Uterus (tissue), 2 donors: ENCODE results near the gene ZNF644.

ENCODE experiments used
- CTCF ChIP-seq, 4 experiments: fragments of 200-600 bp in 2 of 4; fragments of 450-650 bp in 2 of 4; sonication (generic) in 2 of 4; IDR thresholded peaks; one replicate each; pipeline ENCODE4 v1.5.1; 2016 to 2019; ENCODE audit warnings: antibody characterized with exemption in 4 of 4, mild to moderate bottlenecking in 2 of 4, moderate library complexity in 1 of 4
- POLR2A ChIP-seq, 2 donors: fragments of 450-650 bp; IDR thresholded peaks; one replicate each; pipeline ENCODE4 v1.6.1; 2016; ENCODE audit warnings: antibody characterized with exemption in 2 of 2, mild to moderate bottlenecking in 1 of 2, moderate library complexity in 1 of 2

- TF ChIP-seq CTCF (IDR thresholded peaks at IDR 0.05) (no peak), POLR2A (IDR thresholded peaks at IDR 0.05) (no peak)
Measured at GRCh38 chr1:90945287-90945686, 76.5 kb downstream of the ZNF644 start.
